Activated CD8-positive, alpha-beta T cell treated with anti-CD3 and anti-CD28 coated beads for 36 hours (primary cell): ENCODE results near the gene AGAP1. TPM values are rescaled to one million over a fixed set of nuclear protein-coding genes. Genes with fewer than 3 reads are reported as not detected.

Experiments used
- ATAC-seq: fragments of 200-7000 bp; cut with Tn5 transposase; one replicate; pipeline ENCODE4 v1.10.0; 2021; ENCODE audit warnings: mild to moderate bottlenecking, moderate library complexity
- CTCF ChIA-PET: fragments of 350-600 bp; sonication (Branson Sonifier 250); formaldehyde crosslinking; loops from one replicate; lab custom pipeline; 2021; ENCODE audit warnings: antibody characterized with exemption; lab: Charles Lee
- POLR2A ChIA-PET: fragments of 350-600 bp; sonication (Branson Sonifier 250); formaldehyde crosslinking; loops from one replicate; lab custom pipeline; 2021; ENCODE audit warnings: antibody characterized with exemption; lab: Charles Lee
- DNase-seq: peaks from one replicate; pipeline ENCODE4 v3.0.0-alpha.2; 2020
- H3K27ac Mint-ChIP-seq: one replicate; pipeline ENCODE4 v1.8.0; 2021; ENCODE audit warnings: mild to moderate bottlenecking, mixed read lengths
- H3K27me3 Mint-ChIP-seq: one replicate; pipeline ENCODE4 v1.8.0; 2021; ENCODE audit warnings: mixed read lengths
- H3K36me3 Mint-ChIP-seq: one replicate; pipeline ENCODE4 v1.8.0; 2021; ENCODE audit warnings: low read depth, mixed read lengths
- H3K4me1 Mint-ChIP-seq: one replicate; pipeline ENCODE4 v1.8.0; 2021; ENCODE audit warnings: low read depth, mixed read lengths
- H3K4me3 Mint-ChIP-seq: one replicate; pipeline ENCODE4 v1.8.0; 2021; ENCODE audit warnings: mild to moderate bottlenecking, moderate library complexity, mixed read lengths
- H3K9me3 Mint-ChIP-seq: one replicate; pipeline ENCODE4 v1.8.0; 2021; ENCODE audit warnings: mixed read lengths
- intact Hi-C: fragments of 100-400 bp; cut with micrococcal nuclease; formaldehyde crosslinking; loops from one replicate; pipeline ENCODE4 v1.10.0; 2022
- total RNA-seq, 2 experiments: library from RNA; stranded (reverse); gene quantifications; one replicate each; pipeline ENCODE4 v1.2.3, GENCODE V29; 2021
- TF ChIP-seq, protein P1 (sequence below): fragments of 200-600 bp; IDR thresholded peaks from one replicate; pipeline ENCODE4 v1.8.0; 2022; ENCODE audit warnings: antibody characterized with exemption, mild to moderate bottlenecking

AGAP1 gene
- total RNA-seq, 2 experiments from 2014 or later: 2.5 to 2.9 TPM

GRCh38 chr2:235914756-235915155 is 420.9 kb downstream of the AGAP1 start:
- intact Hi-C loops: no loop called here
- Mint-ChIP-seq H3K27me3 (no peaks in the 10 kb centered on the region), H3K27ac (no peak overlapping the region), H3K4me1 (no peaks in the 10 kb centered on the region), H3K9me3 (peaks cover 2% of the 10 kb centered on the region), H3K36me3 (no peaks in the 10 kb centered on the region), H3K4me3 (no peak overlapping the region)
- CTCF ChIA-PET: no interaction called here
- POLR2A ChIA-PET: no interaction called here
- TF ChIP-seq, protein P1, sequence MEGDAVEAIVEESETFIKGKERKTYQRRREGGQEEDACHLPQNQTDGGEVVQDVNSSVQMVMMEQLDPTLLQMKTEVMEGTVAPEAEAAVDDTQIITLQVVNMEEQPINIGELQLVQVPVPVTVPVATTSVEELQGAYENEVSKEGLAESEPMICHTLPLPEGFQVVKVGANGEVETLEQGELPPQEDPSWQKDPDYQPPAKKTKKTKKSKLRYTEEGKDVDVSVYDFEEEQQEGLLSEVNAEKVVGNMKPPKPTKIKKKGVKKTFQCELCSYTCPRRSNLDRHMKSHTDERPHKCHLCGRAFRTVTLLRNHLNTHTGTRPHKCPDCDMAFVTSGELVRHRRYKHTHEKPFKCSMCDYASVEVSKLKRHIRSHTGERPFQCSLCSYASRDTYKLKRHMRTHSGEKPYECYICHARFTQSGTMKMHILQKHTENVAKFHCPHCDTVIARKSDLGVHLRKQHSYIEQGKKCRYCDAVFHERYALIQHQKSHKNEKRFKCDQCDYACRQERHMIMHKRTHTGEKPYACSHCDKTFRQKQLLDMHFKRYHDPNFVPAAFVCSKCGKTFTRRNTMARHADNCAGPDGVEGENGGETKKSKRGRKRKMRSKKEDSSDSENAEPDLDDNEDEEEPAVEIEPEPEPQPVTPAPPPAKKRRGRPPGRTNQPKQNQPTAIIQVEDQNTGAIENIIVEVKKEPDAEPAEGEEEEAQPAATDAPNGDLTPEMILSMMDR: no peak
- no peak for DNase-seq
- no peak for ATAC-seq

- H3K27ac Mint-ChIP-seq: no peak overlapping the region
- ATAC-seq (no peak), DNase-seq (no peak)
- no peak overlapping the region for H3K4me3 Mint-ChIP-seq
- CTCF ChIA-PET: no interaction called here
- intact Hi-C loops: no loop called here
- POLR2A ChIA-PET: no interaction called here
- no peaks in the 10 kb centered on the region for H3K36me3 Mint-ChIP-seq
- peaks cover 2% of the 10 kb centered on the region for H3K9me3 Mint-ChIP-seq
- no peaks in the 10 kb centered on the region for H3K4me1 Mint-ChIP-seq
- TF ChIP-seq, protein P1: no peak
- no peaks in the 10 kb centered on the region for H3K27me3 Mint-ChIP-seq
Measured at GRCh38 chr2:235917506-235917905, 423.7 kb downstream of the AGAP1 start.

- H3K27ac Mint-ChIP-seq: no peak overlapping the region
- no peaks in the 10 kb centered on the region for H3K27me3 Mint-ChIP-seq
- intact Hi-C loops: no loop called here
- H3K36me3 Mint-ChIP-seq: no peaks in the 10 kb centered on the region
- DNase-seq: no peak
- H3K9me3 Mint-ChIP-seq: peaks cover 2% of the 10 kb centered on the region
- no peaks in the 10 kb centered on the region for H3K4me1 Mint-ChIP-seq
- TF ChIP-seq, protein P1: no peak
- ChIA-PET POLR2A (no interaction called here), CTCF (no interaction called here)
- H3K4me3 Mint-ChIP-seq: no peak overlapping the region
- no peak for ATAC-seq
Measured at GRCh38 chr2:235918876-235919275, 425.0 kb downstream of the AGAP1 start.

- no peaks in the 10 kb centered on the region for H3K4me1 Mint-ChIP-seq
- CTCF ChIA-PET: no interaction called here
- intact Hi-C loops: no loop called here
- DNase-seq (no peak), ATAC-seq (no peak)
- no peak overlapping the region for H3K27ac Mint-ChIP-seq
- H3K4me3 Mint-ChIP-seq: no peak overlapping the region
- POLR2A ChIA-PET: no interaction called here
- TF ChIP-seq, protein P1: no peak
- H3K27me3 Mint-ChIP-seq: no peaks in the 10 kb centered on the region
- peaks cover 2% of the 10 kb centered on the region for H3K9me3 Mint-ChIP-seq
- H3K36me3 Mint-ChIP-seq: no peaks in the 10 kb centered on the region
Measured at GRCh38 chr2:235920216-235920865, 426.5 kb downstream of the AGAP1 start.

DNA sequence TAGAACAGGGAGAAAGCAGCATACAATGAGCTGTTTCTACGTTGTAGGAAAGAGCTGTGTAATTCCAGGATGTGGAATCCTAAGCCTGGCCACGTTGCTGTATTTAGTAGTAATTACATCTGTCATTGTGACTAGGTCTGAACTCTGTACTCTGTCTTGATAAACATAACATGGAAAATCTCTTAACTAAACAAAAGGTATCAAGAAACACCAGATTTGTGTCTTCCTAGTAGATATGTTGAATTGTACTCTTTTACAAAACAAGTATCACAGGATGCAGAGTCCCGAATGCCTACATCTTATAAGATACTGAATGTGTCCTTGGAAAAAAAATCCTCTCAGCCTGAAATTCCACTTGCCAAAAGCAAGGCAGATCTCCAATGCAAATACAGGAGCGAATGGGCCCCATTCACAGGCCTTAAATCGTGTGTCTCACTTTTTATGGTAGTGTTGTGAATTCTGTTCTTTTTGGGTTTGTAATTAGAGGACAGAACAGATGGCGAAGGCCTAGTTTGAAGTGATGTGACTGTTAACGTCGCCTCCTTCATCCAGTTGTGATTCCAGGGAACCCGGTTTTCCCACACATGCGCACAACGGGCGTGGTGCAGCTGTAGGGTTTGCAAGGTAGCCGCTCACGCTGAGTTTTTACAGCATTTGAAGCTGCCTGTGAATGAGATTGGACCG is 427.8 kb downstream of the AGAP1 start:
- Mint-ChIP-seq H3K4me1 (no peaks in the 10 kb centered on the region), H3K4me3 (no peak overlapping the region), H3K27me3 (no peaks in the 10 kb centered on the region), H3K36me3 (no peaks in the 10 kb centered on the region), H3K27ac (no peak overlapping the region), H3K9me3 (no peaks in the 10 kb centered on the region)
- ATAC-seq (no peak), DNase-seq (no peak)
- POLR2A ChIA-PET: no interaction called here
- intact Hi-C loops: no loop called here
- CTCF ChIA-PET: no interaction called here
- TF ChIP-seq, protein P1: no peak
